Fibroblast of skin of right biceps (primary cell): ENCODE results near the gene RPL39L.
"Not testable (repeated sequence)": the region's sequence is repeated elsewhere in the genome, so short reads cannot be mapped to it uniquely, and the experiment has no call there.

Source experiments
- DNase-seq: peaks from one replicate; pipeline ENCODE4 v3.0.0-alpha.2; 2013

Gene RPL39L

GRCh38 chr3:187136337-187136736 is 3.0 kb downstream of the RPL39L start:
- DNase-seq = no peak

GRCh38 chr3:187135172-187135690 is 4.1 kb downstream of the RPL39L start:
- DNase-seq = not testable (repeated sequence)

- not testable (repeated sequence) for DNase-seq
Observed at GRCh38 chr3:187133181-187133580, 6.1 kb downstream of the RPL39L start.

GRCh38 chr3:187132666-187133065 is 6.6 kb downstream of the RPL39L start:
- no peak for DNase-seq

GRCh38 chr3:187131981-187132380 is 7.3 kb downstream of the RPL39L start:
- DNase-seq = no peak

- DNase-seq = peak; percentile 3
Observed at GRCh38 chr3:187130346-187131066, 8.8 kb downstream of the RPL39L start.

GRCh38 chr3:187125319-187126031 is 13.8 kb downstream of the RPL39L start:
- DNase-seq = no peak

GRCh38 chr3:187122261-187122660 is 17.0 kb downstream of the RPL39L start:
- peak; percentile 1 for DNase-seq

GRCh38 chr3:187120326-187120725 is 19.0 kb downstream of the RPL39L start:
- no peak for DNase-seq

- DNase-seq = no peak
Observed at GRCh38 chr3:187114511-187114910, 24.8 kb downstream of the RPL39L start.

- peak; percentile 27 for DNase-seq
Observed at GRCh38 chr3:187112934-187113793, 26.1 kb downstream of the RPL39L start.

- DNase-seq = no peak
Observed at GRCh38 chr3:187110156-187110555, 29.1 kb downstream of the RPL39L start.

- peak; percentile 5 for DNase-seq
Observed at GRCh38 chr3:187107989-187108388, 31.3 kb downstream of the RPL39L start.

GRCh38 chr3:187105700-187106099 is 33.6 kb downstream of the RPL39L start:
- DNase-seq = no peak

GRCh38 chr3:187104933-187105332 is 34.4 kb downstream of the RPL39L start:
- DNase-seq = peak; percentile 51

- no peak for DNase-seq
Observed at GRCh38 chr3:187104342-187104741, 35.0 kb downstream of the RPL39L start.

- DNase-seq = no peak
Observed at GRCh38 chr3:187103251-187103650, 36.0 kb downstream of the RPL39L start.

GRCh38 chr3:187102073-187102634 is 37.1 kb downstream of the RPL39L start:
- no peak for DNase-seq

GRCh38 chr3:187101184-187102072 is 37.9 kb downstream of the RPL39L start:
- DNase-seq = peak; percentile 74

GRCh38 chr3:187098923-187099512 is 40.3 kb downstream of the RPL39L start:
- DNase-seq = no peak

GRCh38 chr3:187093320-187093719 is 46.0 kb downstream of the RPL39L start:
- DNase-seq = no peak
